ENCODE results near the gene CBX5. TPM values are rescaled to one million over a fixed set of nuclear protein-coding genes. Genes with fewer than 3 reads are reported as not detected.

CBX5 gene
- total and polyA plus RNA-seq, 9 of the 15 experiments (the other 6 are each of a cell fraction or from before 2014, with no cell fraction given): 32.6 to 102 (median 59.2) TPM

GRCh38 chr12:54306925-54307741, 27.2 kb upstream of the CBX5 start (continued):
- TF ChIP-seq MAX (CRISPR knock-in tag; IDR thresholded peaks at IDR 0.05) (no peak), SRSF1 (IDR thresholded peaks at IDR 0.05; ENCODE audit: low read depth, low read length) (no peak), CTCFL (IDR thresholded peaks at IDR 0.05; ENCODE audit: borderline replicate concordance, insufficient read depth, low read depth, low read length, poor library complexity, severe bottlenecking) (no peak), ZBED1 (IDR thresholded peaks at IDR 0.05) (0 out of 2 replicates have a peak, but pooled peaks have one; percentile 22), YY1 (IDR thresholded peaks at IDR 0.05; ENCODE audit: borderline replicate concordance in 1 of 3, control insufficient read depth in 1 of 3, extremely low read depth in 1 of 3, insufficient read depth in 3 of 3, insufficient read length in 1 of 3, insufficient replicate concordance in 2 of 3, low read depth in 1 of 3, low read length in 2 of 3) (peak in 1 of 3 experiments; percentile 11), ZNF384 (IDR thresholded peaks at IDR 0.05; ENCODE audit: low read depth, low read length) (no peak), ZC3H4 (CRISPR knock-in tag; IDR thresholded peaks at IDR 0.05; ENCODE audit: borderline replicate concordance) (no peak), ZSCAN32 (CRISPR knock-in tag; IDR thresholded peaks at IDR 0.05) (no peak), ZNF143 (CRISPR knock-in tag; IDR thresholded peaks at IDR 0.05) (no peak), ZBTB11 (CRISPR knock-in tag; IDR thresholded peaks at IDR 0.05) (no peak), ZNF668 (CRISPR knock-in tag; IDR thresholded peaks at IDR 0.05) (no peak), ZSCAN29 (IDR thresholded peaks at IDR 0.05) (no peak), ZNF589 (CRISPR knock-in tag; IDR thresholded peaks at IDR 0.05; ENCODE audit: low read depth) (no peak), CGGBP1 (CRISPR knock-in tag; IDR thresholded peaks at IDR 0.05) (no peak), ZBTB26 (CRISPR knock-in tag; IDR thresholded peaks at IDR 0.05) (no peak), SRSF3 (IDR thresholded peaks at IDR 0.05; ENCODE audit: insufficient read depth, low read length) (no peak), ID3 (CRISPR knock-in tag; IDR thresholded peaks at IDR 0.05) (no peak), ID3 (tag; IDR thresholded peaks at IDR 0.05) (no peak)
